RPMI8226 (cell line): ENCODE measurements around the gene PRKD3.
A peak's percentile ranks its signal among the peaks of the same experiment; 100 is the strongest.
"Not testable (repeated sequence)": the region's sequence is repeated elsewhere in the genome, so short reads cannot be mapped to it uniquely, and the experiment has no call there.

Source experiments
- DNase-seq: peaks from one replicate; pipeline ENCODE4 v3.0.0-alpha.2; 2015

The PRKD3 gene

GRCh38 chr2:37306024-37306423 lies 18.6 kb downstream of the PRKD3 start:
- DNase-seq = no peak

- DNase-seq = no peak
Measured at GRCh38 chr2:37302701-37303252, 21.9 kb downstream of the PRKD3 start.

- DNase-seq = no peak
Measured at GRCh38 chr2:37301408-37301807, 23.2 kb downstream of the PRKD3 start.

GRCh38 chr2:37300578-37300977 lies 24.1 kb downstream of the PRKD3 start:
- no peak for DNase-seq

GRCh38 chr2:37300146-37300545 lies 24.5 kb downstream of the PRKD3 start:
- no peak for DNase-seq

- DNase-seq = no peak
Measured at GRCh38 chr2:37297632-37298031, 27.0 kb downstream of the PRKD3 start.

GRCh38 chr2:37295469-37296073 lies 29.1 kb downstream of the PRKD3 start:
- DNase-seq = no peak

GRCh38 chr2:37294858-37295257 lies 29.8 kb downstream of the PRKD3 start:
- DNase-seq = not testable (repeated sequence)

- DNase-seq = no peak
Measured at GRCh38 chr2:37291680-37292079, 33.0 kb downstream of the PRKD3 start.

- peak; percentile 33 for DNase-seq
Measured at GRCh38 chr2:37287966-37288365, 36.7 kb downstream of the PRKD3 start.

- no peak for DNase-seq
Measured at GRCh38 chr2:37284381-37284780, 40.3 kb downstream of the PRKD3 start.

GRCh38 chr2:37283207-37283606 lies 41.4 kb downstream of the PRKD3 start:
- DNase-seq = no peak

GRCh38 chr2:37282746-37283145 lies 41.9 kb downstream of the PRKD3 start:
- DNase-seq = no peak

- no peak for DNase-seq
Measured at GRCh38 chr2:37281916-37282315, 42.7 kb downstream of the PRKD3 start.

- no peak for DNase-seq
Measured at GRCh38 chr2:37276291-37276690, 48.3 kb downstream of the PRKD3 start.
